HG02571 (cell line): Measurements from ENCODE around the gene PPIL3.
A peak's percentile ranks its signal among the peaks of the same experiment; 100 is the strongest.
"Not testable (repeated sequence)": the region's sequence is repeated elsewhere in the genome, so short reads cannot be mapped to it uniquely, and the experiment has no call there.

ENCODE experiments used
- ATAC-seq: cut with Tn5 transposase; IDR thresholded peaks from one replicate; pipeline ENCODE4 v1.9.1; 2021; ENCODE audit warnings: mild to moderate bottlenecking, moderate library complexity; ENCODE audit not compliant: unreplicated experiment

The PPIL3 gene

DNA sequence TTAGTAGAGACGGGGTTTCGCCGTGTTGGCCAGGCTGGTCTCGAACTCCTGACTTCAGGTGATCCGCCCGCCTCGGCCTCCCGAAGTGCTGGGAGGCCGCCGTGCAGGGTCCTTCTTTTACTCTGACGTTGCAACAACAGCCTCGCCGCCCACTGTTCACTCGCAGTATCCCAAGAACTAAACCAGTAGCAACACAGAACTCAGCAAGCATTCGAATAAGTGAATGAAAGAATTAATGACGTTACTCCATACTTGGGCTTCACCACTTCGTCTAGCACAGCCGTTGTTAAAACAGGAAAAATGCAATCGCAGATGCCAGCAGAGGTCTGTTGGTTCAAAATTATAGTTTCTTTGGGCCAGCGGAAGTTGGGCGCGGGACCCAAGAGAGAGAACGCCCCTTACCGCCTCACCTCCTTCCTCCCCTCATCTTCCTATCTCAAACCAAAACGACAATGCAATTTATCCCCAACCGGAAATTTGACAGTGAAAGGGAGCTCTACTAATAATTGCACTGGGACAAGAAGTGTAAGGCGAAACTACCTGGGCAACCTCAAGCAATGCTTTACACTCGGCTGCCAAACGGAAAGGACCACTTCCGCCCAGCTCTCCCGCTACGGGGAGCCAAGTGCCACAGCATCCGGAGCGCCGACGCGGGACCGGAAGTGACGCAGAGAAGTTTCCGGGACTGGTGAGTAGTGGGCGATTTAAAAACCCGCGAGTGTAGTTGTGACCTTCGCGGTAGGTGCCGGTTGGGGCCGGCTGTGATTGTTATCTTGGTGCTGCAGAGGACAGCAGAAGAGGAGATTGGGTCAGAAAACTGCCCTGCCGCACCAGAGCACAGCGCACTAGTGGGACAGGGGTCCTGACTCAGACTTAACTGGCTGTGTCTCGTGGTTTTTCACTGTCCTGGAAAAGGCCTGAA is at the start of gene PPIL3, which contains the start of gene NIF3L1:
PPIL3 (minus strand) TSS at position 374 of the 922 bp plus-strand sequence. CDS start 1,462 bp downstream, outside the sequence.
NIF3L1 (plus strand) TSS at position 668 of the 922 bp plus-strand sequence. CDS start 2,573 bp downstream, outside the sequence.
- ATAC-seq = peak; percentile 95

DNA sequence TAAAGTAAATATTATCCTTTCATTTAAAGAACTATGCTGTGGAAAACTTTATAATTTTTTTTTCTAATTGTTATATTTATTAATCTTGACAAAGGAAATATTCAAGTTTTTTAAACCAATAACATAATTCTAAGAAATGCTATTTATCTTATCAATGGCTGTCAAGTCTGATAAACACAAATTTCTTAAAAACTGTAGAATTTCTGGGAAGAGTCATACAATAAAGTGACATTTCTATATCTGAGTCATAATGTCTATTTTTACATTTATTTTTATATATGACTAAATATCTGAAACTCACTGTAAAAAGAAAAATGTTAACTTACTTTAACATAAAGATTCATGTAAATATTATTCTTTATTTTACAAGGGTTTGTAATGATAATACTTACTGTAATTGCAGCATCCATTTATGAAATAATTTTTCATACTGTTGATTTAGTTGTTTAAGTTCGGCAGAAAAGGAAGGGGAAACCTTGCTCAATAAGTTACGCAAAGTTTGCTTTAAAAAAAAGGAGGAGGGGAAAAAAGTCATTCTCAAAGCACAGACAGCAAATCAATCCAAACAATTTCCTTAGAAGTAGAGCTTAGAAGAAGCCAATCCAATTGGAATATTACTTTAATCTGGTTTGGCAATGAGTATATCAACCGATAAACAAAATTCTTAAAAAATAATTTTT is 42.2 kb upstream of the PPIL3 start:
- no peak for ATAC-seq

DNA sequence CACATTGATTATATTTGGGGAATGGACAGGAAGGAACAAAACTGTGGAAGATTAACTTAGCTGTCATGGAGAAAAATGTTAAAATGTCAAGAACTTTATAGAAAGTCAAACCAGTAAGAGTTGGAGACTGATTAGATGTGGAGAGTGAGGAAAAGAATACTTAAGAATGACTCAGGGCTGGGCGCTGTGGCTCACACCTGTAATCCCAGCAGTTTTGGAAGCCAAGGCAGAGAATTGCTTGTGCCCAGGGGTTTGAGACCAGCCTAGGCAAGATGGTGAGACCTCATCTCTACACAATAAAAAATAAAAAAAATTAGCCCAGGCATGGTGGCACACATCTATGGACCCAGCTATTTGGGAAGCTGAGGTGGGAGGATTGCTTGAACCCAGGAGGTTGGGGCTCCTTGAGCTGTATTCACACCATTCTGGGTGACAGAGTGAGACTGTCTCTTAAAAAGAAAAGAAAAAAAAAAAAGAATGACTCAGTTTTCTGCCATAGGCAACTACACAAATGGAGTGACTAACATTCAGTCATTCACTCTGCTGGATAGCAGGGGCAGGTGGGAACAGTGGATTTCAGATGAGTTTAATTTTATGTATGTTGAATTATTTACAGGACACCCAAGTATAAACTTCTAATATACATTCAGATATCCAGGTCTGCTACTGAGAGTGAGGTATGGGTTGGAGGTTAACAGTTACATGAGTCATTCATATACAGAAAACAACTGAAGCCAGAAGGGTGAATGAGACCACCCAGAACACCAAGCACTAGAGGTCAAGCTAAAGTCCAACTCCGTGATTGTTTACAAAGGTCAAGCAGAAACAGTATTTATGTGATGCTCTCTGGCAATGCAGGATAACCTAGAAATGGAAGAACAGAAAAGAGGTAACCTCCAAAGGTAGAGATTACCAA is 40.7 kb upstream of the PPIL3 start:
- no peak for ATAC-seq

DNA sequence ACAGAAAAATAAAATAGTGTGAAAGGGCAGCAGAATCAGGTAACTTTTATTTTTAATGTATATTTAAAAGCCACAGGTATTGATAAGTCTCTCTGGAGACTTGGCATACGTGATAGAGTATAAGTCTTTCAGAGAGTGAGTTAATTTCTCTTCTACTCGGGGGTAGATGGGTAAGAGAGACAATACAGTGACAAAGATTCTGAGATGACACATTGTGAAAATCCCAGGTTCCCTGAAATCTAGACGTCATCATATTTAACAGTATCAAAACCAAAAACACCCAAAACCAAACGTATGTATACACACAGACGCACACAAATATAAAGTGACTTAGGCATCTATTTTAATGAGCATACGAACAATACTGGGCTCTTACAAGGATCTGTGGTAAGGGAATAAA is 33.6 kb upstream of the PPIL3 start:
- no peak for ATAC-seq

DNA sequence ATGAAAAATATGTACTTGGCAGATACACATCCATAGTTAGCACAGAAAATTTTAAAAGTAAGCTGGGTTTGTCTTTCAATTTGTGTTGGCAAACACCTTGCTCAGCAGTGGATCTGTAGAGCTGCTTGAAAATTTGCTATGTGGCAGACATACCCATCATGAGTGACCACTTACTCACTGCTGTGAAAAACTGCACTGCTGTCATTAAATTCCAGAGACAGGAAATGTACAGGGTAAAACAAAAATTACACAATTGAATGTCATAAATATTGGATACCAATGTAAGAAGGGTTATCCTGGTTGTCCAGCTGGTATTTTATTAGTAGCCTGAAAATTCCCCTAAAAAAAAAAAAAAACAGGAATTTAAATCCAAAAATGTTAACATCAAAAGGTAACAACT is 24.8 kb upstream of the PPIL3 start:
- ATAC-seq = no peak

DNA sequence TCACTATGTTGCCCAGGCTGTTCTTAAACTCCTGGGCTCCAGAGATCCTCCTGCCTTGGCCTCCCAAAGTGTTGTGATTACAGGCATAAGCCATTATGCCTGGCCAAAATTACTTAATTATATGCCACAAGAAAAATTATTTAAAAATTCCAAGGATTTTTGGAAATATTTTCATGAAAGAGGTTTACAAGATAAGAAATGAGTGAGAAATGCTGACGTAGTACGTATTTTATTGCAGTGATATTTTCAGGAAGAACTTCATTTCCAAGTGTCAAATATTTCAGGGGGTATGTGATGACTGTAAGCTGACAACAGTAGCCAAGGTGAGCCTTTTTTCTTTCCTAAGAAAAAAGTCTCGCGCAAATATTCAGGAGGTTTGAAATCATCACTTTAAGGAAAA is 21.1 kb upstream of the PPIL3 start:
- no peak for ATAC-seq

DNA sequence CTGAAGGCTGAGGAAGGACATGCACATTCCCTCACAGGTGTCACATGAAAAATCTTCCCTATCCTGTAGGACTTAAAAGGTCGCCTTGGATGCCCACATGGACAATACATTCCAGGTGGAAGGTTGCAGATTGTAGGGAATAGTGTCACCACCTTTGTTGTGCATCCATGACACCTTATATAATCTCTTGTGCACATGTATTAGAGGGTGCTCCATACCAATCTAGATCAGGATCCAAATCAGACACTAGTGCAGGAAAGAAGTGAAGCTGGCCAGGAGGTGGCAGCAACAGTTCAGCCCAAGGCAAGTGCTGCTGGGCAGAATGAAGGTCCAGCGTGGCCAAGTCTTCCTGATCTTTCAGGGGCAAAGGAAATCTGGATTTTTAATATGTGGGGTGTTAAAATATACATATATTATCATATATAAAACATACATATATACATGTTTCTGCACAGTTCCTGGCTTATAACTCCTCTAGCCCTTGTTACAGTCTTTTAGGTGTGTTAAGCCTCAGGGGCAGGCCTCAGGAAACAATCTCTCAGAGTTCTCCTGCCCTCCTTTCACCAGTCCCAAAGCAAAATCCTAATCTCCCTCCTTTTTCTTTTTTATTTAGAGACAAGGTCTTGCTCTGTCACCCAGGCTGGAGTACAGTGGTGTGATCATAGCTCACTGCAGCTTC is 16.9 kb upstream of the PPIL3 start:
- no peak for ATAC-seq

DNA sequence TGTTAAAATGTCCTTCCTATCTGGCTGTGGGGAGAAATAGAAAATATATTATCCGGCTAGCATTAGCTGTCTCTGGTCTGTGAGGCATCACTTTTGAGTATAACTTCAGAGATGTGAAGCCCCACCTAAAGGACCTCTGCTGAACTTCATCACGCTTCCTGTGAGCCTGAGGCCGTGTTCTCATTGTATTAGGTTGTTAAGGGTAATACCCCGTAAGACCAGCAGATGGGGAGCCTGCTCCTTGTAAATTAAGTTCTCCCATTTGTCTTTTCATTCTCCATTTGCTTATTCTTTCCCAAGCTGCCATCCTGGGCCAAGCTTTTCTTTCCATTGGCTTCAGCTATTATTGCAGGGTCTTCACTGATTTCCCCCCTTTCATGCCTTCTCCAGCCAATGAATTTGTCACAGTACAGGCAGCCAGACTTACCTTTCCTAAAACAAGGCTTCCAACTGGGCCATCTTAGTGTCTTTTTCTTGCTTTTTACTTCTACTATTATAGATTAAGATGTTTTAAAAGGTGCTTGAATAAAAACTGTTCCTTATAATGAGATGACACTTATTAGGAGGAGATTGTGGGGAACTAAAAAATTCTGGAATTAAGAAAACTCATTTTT is 12.7 kb upstream of the PPIL3 start:
- peak; percentile 96 for ATAC-seq

DNA sequence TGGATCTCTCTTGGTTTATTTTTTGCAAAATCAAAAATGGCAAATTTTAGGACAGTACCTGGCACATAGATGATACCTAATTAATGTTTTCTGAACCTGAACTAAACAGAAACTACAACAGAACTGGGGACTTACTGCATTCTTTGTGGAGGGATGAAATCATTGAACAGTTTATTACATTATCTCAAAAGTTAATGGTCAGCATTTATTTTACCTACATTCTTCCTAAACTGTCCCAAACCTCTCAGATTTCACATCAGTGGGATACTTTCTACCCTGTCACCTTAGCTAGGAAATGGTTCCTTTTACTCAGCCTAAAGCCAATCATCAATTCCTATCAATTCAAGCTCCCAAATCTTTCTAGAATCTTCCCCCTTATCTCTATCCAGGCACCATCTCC is 10.6 kb upstream of the PPIL3 start:
- no peak for ATAC-seq

DNA sequence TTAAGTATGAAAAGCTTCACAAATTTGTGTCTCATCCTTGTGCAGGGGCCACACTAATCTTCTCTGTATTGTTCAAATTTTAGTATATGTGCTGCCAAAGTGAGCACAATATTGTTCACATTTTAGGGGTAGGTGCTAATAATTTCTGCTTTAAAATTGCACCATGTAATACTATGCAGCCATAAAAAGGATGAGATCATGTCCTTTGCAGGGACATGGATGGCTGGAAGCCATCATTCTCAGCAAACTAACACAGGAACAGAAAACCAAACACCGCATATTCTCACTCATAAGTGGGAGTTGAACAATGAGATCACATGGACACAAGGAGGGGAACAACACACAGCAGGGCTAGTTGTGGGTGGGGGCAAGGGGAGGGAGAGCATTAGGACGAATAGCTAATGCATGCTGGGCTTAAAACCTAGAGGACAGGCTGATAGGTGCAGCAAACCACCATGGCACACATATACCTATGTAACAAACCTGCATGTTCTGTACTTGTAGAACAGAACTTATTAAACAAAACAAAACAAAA is 7.1 kb downstream of the PPIL3 start:
- not testable (repeated sequence) for ATAC-seq

DNA sequence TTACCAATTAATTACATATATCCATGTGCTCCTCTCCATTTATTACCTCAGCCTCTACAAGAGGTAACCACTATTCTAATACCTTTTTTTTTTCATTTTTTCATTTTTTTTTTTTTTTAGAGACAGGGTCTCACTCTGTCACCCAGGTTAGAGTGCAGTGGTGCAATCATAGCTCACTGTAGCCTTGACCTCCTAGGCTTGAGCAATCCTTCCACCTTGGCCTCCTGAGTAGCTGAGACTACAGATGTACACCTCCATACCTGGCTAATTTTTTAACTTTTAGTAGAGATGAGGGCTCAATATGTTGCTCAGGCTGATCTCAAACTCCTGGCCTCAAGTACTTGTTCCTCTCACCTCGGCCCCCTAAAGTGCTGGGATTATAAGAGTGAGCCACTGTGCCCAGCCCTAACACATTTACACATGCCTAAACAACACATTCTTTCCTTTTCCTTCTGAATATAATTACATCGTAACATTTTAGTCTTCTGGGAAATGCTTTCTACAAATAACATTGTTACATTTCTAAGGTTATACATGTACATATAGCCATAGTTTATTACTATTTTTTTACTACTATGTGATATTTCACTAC is 10.5 kb downstream of the PPIL3 start:
- ATAC-seq = no peak

DNA sequence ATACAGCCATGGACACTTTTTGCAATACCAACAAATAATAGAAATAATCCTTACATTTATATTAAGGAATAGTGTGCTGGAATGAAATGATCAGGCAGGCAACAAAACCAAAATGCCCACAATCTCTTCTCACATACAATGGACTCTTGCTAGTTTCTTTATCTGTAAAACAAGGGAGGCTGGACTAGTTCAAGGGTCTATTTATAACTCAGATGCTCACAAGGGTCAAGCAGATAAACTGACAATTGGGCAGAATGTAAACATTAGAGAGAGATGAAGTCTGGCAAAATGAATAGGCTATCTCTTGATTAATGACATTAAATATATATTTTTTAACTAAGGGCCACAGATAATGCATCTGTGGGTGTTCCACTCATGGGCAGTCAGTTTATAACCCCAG is 11.4 kb downstream of the PPIL3 start:
- no peak for ATAC-seq

DNA sequence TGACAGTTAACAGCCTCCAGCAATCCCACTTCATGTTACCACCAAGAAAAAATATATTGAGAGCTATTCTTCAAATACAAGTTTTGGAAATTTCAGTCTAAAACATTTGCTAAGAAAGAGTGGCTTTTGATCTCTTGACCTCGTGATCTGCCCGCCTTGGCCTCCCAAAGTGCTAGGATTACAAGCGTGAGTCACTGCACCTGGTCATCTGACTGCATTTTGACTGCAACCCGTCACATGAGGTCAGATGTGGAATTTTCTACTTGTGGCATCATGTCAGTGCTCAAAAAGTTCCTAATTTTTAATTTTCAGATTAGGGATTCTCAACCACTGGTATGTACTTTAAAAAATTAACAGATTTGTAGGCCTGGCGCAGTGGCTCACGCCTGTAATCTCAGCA is 15.3 kb downstream of the PPIL3 start:
- ATAC-seq = no peak

DNA sequence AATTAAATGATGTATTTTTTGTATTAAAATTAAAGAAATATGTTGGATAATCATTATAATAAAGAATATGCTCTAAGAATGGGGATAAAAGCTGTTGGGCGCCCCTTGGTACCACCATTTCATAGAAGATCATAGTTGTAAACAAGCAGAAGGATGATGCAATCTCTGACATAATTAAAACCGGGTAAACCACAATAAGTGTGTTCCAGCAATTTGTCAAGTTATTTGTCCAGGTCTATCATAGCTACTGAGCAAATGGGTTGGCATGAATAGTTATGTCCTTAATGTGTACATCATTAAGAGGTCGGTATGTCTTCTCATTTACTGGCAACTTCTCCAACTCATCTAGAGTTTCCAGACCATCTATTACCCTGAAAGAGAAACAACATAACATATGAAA is 17.7 kb downstream of the PPIL3 start:
- ATAC-seq = no peak

DNA sequence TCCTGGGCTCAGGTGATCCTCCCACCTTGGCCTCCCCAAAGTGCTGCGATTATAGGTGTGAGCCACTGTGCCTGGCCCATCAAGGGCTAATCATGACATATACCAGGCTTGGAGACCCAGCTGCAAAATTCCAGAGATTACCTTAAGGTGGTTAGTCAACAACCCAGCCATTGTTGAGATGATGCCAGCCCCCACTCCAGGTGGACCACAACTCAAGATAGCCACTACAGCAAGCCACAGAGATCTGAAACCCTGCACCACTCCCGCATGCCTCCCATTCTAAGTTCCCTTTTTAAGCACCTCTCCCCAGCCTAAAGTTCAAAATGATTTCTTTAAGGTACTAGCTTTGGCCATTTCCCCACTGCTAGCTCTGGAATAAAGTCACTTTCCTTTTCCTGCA is 19.9 kb downstream of the PPIL3 start:
- no peak for ATAC-seq

DNA sequence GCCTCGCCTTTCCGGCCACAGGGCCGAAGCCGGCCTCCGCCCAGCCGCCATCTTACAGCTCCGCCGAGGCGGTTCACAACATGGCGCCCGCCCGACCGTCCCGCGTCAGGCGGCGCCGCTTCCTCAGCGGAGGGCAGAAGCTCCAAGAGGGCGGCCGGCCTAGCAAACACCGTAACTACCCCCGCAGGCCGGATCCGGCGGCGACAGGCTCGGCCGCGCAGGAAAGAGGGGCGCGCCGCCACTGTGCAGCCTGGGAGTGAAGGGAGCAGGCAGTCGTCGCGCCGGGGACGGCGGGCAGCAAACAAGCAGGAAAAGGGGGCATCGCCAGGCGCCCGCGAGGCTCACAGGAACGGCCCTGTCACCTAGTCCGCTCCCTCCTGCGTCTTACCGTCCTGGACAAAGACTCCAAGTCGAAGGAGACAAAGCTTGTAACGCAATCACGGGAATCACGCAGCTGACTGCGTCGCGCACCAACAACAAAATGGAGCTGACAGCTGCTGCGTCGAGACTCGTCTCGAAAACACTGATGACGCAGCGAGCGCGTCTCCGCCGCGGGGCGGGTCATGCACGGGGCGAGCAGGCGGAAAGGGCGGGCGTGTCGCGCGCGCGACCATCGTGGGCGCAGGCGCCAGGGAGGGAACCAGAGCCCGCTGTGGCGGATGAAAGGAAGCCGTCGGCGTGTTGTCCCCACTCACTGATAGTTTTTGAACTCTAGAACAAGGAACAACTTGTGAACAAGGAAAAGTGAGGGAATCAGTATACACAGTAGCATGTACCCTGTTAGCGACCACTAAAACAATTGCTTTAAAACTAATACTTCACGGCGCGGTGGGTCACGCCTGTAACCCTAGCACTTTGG is 24.5 kb downstream of the PPIL3 start, which contains the start of gene CLK1:
CLK1 (minus strand) TSS at position 483 of the 859 bp plus-strand sequence. CDS start 2,796 bp downstream, outside the sequence.
- peak; percentile 75 for ATAC-seq

DNA sequence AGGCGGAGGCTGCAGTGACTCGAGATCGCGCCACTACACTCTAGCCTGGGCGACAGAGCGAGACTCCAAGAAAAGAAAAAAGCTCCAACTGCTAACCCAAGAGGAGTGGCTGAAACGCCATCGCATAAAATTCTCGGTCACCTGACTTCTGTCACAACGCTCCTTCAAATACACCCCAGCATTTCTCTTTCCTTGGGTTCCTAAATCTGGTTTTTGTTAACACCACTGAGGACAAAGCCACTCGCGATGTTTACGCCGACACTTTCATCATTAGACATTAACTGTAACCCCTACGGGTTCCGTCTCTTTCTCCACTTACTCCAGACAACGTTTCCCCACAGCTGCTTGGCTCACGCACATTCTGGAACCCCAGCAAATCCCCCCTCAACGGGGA is 25.1 kb downstream of the PPIL3 start:
- ATAC-seq = peak; percentile 3

DNA sequence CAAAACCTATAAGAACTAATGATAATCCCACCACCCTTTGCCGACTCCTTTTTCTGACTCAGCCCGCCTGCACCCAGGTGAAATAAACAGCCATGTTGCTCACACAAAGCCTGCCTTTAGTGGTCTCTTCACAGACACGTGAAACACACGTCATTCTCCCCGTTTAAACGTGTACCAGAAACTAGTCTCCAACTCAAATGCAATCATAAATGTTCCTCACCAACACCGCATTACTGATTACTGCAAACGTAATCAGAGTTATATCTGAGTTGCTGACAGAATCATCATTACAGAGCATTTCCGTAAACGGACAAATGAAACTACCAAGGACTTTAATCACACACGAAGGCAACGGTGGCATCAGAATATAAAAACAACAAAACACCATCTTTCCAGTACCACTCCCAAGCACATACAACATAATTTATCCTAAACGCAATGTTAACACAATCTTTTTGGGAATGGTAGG is 26.3 kb downstream of the PPIL3 start:
- no peak for ATAC-seq
